OCI-LY1 (cell line): ENCODE measurements around the gene C16orf86.

Source experiments
- CTCF ChIP-seq: fragments of 200-600 bp; sonication (generic), shearing (Covaris generic); IDR thresholded peaks from 2 replicates; pipeline ENCODE4 v1.5.1; 2017; ENCODE audit warnings: mild to moderate bottlenecking, antibody characterized with exemption, low read length, moderate library complexity, mixed read lengths
- EZH2 ChIP-seq: fragments of 200-600 bp; sonication (generic), shearing (Covaris generic); IDR thresholded peaks from 2 replicates; pipeline ENCODE4 v1.8.0; 2017; ENCODE audit warnings: borderline replicate concordance, mixed run types, mild to moderate bottlenecking, antibody characterized with exemption, low read length, moderate library complexity, mixed read lengths

GRCh38 chr16:67657751-67658518 is 8.7 kb upstream of the C16orf86 start:
- no peak for TF ChIP-seq CTCF
- no peak for TF ChIP-seq EZH2
